Neural progenitor cell (in vitro differentiated cells): Measurements from ENCODE around the gene FHAD1.

Experiments
- EZH2 ChIP-seq: fragments of 200-600 bp; sonication (generic); IDR thresholded peaks from 2 replicates; pipeline ENCODE4 v1.6.1; 2017; ENCODE audit warnings: antibody characterized with exemption, mild to moderate bottlenecking, moderate library complexity
- TF ChIP-seq, protein P1 (sequence below): fragments of 200-600 bp; sonication (generic); IDR thresholded peaks from 2 replicates; pipeline ENCODE4 v1.5.1; 2017; ENCODE audit warnings: antibody characterized with exemption, mild to moderate bottlenecking

- TF ChIP-seq, protein P1, sequence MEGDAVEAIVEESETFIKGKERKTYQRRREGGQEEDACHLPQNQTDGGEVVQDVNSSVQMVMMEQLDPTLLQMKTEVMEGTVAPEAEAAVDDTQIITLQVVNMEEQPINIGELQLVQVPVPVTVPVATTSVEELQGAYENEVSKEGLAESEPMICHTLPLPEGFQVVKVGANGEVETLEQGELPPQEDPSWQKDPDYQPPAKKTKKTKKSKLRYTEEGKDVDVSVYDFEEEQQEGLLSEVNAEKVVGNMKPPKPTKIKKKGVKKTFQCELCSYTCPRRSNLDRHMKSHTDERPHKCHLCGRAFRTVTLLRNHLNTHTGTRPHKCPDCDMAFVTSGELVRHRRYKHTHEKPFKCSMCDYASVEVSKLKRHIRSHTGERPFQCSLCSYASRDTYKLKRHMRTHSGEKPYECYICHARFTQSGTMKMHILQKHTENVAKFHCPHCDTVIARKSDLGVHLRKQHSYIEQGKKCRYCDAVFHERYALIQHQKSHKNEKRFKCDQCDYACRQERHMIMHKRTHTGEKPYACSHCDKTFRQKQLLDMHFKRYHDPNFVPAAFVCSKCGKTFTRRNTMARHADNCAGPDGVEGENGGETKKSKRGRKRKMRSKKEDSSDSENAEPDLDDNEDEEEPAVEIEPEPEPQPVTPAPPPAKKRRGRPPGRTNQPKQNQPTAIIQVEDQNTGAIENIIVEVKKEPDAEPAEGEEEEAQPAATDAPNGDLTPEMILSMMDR, result no peak
- TF ChIP-seq EZH2, result no peak
Measured at GRCh38 chr1:15344800-15345704, 98.0 kb downstream of the FHAD1 start.
